NB4 (cell line): ENCODE results near the gene ZNF770.

Source experiments
- MAX ChIP-seq: IDR thresholded peaks from 2 replicates; pipeline ENCODE4 v1.6.1; 2011; ENCODE audit warnings: low read depth, low read length
- POLR2A ChIP-seq: IDR thresholded peaks from 2 replicates; pipeline ENCODE4 v1.6.1; 2011; ENCODE audit warnings: mild to moderate bottlenecking; ENCODE audit not compliant: insufficient read length; ENCODE audit errors: extremely low read depth
- TF ChIP-seq, protein P1 (sequence below): IDR thresholded peaks from one replicate; pipeline ENCODE4 v1.5.1; 2012; ENCODE audit warnings: low read depth, low read length

DNA sequence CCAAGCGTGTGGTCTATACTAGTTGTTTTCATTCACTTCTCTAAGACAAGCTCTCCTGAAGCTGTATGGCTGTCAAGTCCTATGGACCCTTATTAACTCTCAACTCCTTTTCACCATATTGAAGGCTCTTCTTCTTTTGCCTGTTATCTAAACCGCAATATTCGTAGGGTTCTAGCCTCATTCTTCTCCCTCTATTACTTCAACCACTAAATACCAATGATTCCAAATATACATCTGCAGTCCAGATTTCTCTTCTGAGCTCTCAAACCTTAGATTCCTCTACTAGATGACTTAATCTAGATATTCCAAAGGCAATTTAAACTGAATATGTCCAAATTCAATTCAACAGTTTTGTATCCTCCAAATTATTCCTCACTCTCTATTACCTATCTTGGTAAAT lies 43.2 kb downstream of the ZNF770 start:
- TF ChIP-seq, protein P1, sequence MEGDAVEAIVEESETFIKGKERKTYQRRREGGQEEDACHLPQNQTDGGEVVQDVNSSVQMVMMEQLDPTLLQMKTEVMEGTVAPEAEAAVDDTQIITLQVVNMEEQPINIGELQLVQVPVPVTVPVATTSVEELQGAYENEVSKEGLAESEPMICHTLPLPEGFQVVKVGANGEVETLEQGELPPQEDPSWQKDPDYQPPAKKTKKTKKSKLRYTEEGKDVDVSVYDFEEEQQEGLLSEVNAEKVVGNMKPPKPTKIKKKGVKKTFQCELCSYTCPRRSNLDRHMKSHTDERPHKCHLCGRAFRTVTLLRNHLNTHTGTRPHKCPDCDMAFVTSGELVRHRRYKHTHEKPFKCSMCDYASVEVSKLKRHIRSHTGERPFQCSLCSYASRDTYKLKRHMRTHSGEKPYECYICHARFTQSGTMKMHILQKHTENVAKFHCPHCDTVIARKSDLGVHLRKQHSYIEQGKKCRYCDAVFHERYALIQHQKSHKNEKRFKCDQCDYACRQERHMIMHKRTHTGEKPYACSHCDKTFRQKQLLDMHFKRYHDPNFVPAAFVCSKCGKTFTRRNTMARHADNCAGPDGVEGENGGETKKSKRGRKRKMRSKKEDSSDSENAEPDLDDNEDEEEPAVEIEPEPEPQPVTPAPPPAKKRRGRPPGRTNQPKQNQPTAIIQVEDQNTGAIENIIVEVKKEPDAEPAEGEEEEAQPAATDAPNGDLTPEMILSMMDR: no peak
- TF ChIP-seq POLR2A: no peak
- TF ChIP-seq MAX: no peak
